ENCODE results near the gene ACSL1.
"Not testable (repeated sequence)": the region's sequence is repeated elsewhere in the genome, so short reads cannot be mapped to it uniquely, and the experiment has no call there.

Gene ACSL1

GRCh38 chr4:184763150-184763780 is 62.5 kb downstream of the ACSL1 start:
- in situ Hi-C loops (cut with MboI; ENCODE audit: low sequenced_read_pairs): loop anchor here (25.0 kb wide), 1 partner anchor 349 kb away; no protein-coding TSS in a partner anchor

DNA sequence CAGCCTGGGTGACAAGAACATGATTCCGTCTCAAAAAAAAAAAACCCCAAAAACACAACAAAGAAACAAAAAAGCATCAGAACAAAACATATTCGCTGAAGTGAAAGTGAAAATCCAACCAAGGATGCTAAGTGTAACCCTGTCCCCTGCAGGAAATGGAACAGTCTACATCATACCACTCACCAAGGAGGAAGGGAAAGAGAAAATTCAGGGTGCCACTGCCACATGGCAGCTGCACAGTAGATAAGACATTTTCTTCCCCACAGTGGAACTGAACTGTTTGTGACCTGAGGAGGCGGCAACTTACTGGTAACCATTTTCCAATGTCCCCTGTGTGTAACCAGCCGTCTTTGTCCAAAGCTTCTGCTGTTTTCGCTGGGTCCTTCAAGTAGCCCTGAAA is 63.7 kb downstream of the ACSL1 start:
- in situ Hi-C loops (cut with MboI; ENCODE audit: low sequenced_read_pairs): loop anchor here (25.0 kb wide), 1 partner anchor 350 kb away; no protein-coding TSS in a partner anchor

GRCh38 chr4:184760681-184761080 is 65.1 kb downstream of the ACSL1 start:
- in situ Hi-C loops (cut with MboI; ENCODE audit: low sequenced_read_pairs): loop anchor here (25.0 kb wide), 1 partner anchor 352 kb away; no protein-coding TSS in a partner anchor

- in situ Hi-C loops (cut with MboI; ENCODE audit: low sequenced_read_pairs): loop anchor here (25.0 kb wide), 1 partner anchor 354 kb away; no protein-coding TSS in a partner anchor
Observed at GRCh38 chr4:184757810-184758209, 68.0 kb downstream of the ACSL1 start.

DNA sequence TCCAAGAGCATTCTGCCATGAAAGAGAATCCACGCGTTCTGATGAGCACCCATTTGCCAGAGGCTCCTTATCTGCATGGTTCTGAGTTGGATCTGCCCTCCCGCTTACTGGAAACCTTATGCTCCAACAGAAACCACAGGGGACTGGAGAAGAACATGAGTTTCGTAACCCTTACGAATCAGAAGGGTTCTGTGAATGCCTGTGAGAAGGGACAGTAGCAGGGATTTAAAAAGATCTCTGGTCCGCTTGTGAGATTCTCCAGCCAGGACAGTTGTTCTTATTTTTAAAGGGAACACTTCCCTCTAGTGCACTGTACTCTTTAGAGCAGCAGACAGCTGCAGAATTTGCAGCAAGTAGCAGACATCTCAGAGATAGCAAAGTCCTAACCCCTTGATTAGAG is 69.4 kb downstream of the ACSL1 start:
- in situ Hi-C loops (cut with MboI; ENCODE audit: low sequenced_read_pairs): loop anchor here (25.0 kb wide), 1 partner anchor 356 kb away; no protein-coding TSS in a partner anchor

- in situ Hi-C loops (cut with MboI; ENCODE audit: low sequenced_read_pairs): loop anchor here (25.0 kb wide), 1 partner anchor 357 kb away; no protein-coding TSS in a partner anchor
Observed at GRCh38 chr4:184755278-184755677, 70.5 kb downstream of the ACSL1 start.

DNA sequence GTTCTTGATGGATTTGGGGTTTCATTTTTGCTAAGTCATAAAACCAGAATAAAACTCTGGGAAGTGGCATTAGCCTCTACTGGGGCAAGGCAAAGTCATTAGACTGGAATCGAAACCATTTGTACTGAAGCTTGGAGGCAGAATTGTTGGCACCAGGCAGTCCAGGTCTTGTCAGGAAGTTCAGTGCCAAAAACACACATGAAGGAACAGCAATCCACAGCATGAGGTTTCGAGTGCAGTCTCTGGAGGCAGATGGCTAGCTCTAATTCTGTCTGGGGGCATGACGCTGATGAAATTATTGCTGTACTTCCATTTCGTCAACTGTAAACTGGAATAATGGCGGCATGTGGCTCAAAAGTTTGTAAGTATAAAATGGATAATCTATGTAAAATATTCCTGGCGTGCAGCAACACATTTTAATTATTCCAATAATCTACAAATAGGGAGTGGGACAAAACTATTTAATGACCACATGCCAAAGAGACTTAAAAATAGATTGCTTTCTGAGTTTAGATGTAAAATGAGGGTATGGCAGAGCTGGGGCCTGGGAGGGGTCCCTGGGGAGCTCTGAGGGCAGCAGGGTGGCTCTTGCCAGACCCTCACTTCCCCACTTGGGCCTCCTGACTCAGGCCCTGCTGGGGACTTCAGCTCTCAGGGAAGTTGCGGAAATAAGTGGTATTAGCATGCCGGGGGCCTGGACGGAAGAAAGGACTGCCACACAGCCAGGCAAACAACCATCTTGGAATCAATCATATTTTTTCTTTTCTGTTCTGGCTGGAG is 73.1 kb downstream of the ACSL1 start:
- in situ Hi-C loops (cut with MboI; ENCODE audit: low sequenced_read_pairs): loop anchor here (25.0 kb wide), 1 partner anchor 360 kb away; no protein-coding TSS in a partner anchor

DNA sequence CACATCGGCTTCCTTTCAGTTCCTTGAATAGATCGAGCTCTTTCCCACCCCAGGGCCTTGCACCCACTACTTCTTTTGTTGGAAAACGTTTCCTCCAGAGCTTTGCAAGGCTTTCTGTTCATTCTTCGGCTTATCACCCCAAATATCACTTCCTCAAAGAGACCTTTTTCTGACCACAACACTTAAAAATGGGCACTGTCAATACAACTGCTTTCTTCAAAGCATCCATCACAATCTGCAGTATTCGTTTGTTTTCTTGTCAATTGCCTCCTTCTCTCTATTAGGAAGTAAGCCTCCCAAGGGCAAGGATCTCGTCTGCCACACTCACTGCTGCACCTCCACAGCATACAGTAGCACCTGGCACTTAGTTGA is 74.2 kb downstream of the ACSL1 start:
- in situ Hi-C loops (cut with MboI; ENCODE audit: low sequenced_read_pairs): loop anchor here (25.0 kb wide), 1 partner anchor 361 kb away; no protein-coding TSS in a partner anchor

GRCh38 chr4:184750926-184751584 is 74.7 kb downstream of the ACSL1 start:
- in situ Hi-C loops (cut with MboI; ENCODE audit: low sequenced_read_pairs): loop anchor here (25.0 kb wide), 1 partner anchor 361 kb away; no protein-coding TSS in a partner anchor

- in situ Hi-C loops (cut with MboI; ENCODE audit: low sequenced_read_pairs): no loop called here
Observed at GRCh38 chr4:184748251-184748652, 77.5 kb downstream of the ACSL1 start.

DNA sequence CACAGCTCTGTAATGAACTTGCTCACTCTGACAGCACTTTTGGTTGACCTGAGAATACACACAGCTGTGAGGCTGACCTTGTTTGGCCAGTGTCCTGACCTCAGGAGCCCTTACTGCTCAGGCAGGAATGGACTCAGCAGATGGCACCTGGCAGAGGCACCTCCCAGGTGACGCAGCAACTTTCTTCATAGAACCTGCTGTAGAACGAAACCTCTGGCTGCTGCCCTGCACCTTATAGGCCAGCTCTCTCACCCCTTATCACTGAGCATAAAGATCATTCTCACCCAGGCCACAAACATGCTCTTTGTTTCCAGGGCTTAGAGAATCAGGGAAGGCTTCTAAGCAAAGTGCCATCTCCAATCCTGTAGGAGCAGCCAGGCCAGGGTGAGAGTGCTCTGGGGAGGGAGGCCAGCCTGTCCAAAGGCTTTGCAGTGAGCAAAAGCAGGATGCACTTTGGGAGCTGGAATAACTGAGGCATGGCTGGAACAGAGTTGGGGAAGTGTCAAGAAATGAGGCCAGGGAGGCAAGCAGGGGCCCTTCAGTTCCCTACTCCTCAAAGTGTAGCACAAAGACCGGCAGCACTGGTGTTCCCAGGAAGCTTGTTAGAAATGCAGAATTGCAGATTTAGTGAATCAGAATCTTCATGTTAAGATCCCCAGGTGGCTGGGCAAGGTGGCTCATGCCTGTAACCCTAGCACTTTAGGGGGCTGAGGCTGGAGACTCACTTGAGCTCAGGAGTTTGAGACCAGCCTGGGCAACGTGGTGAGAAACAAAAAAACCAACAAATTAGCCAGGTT is 78.5 kb downstream of the ACSL1 start:
- in situ Hi-C loops (cut with MboI; ENCODE audit: low sequenced_read_pairs): no loop called here

DNA sequence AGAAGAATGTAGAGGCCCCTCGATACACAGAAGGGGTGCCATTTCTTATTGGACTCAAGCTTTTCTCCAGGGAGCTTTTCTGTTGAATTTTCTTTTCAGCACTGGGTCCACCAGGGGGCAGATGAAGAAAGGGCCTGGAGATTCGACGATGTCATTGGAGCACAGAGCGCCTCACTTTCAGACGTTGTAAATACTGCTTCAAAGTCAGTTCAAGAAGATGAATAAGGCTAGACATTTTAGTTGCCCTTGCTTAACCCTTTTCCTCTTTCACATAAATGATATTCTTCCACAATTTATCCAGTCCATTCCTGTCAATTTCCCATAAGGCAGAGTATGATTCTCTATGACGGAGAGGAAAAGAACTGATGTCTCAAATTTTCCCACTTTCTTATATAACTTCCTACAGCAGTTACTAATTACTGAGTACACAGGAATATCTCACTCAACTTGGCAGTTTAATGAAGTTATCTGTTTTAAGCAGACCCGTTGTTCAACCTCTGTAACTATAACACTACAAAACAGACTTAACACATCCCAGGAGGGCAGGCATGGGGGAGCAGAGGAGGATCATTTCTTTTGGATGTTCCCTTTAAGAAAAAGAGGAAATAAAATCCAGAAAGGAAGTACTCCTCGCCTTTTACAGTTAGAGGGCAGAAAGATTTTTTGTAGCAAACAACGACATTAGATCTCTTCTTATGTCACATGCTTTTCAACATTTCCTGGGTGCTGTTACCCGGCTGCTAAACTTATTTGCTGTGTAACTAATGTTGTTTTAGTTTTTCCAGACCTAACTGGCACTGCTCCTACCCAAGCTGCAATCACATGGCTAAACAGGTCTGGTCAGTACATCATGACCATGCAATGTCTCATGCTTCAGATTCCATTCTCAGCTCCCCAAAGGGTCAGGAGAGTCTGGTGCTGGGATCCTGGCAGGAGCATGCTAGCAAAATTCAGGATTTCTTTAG is 79.7 kb downstream of the ACSL1 start:
- in situ Hi-C loops (cut with MboI; ENCODE audit: low sequenced_read_pairs): no loop called here

DNA sequence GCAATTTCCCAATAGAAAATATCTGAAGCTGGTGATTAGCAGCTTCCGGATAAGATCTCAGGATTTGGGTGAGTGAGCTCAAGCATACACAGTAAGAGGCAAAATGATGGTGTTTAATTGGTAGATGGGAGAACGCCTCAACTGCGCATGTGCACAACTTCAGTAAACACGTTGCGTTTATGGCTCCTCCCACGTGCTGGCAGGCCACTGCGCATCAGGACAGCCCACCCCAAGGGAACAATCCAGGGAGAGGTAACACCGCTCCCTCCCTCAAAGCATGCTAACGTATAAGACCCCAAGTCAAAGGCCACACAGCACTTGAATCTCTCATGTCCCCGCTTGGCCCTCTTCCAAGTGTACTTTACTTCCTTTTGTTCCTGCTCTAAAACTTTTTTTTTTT is 81.5 kb downstream of the ACSL1 start:
- in situ Hi-C loops (cut with MboI; ENCODE audit: low sequenced_read_pairs): no loop called here

GRCh38 chr4:184743650-184744049 is 82.1 kb downstream of the ACSL1 start:
- in situ Hi-C loops (cut with MboI; ENCODE audit: low sequenced_read_pairs): no loop called here

DNA sequence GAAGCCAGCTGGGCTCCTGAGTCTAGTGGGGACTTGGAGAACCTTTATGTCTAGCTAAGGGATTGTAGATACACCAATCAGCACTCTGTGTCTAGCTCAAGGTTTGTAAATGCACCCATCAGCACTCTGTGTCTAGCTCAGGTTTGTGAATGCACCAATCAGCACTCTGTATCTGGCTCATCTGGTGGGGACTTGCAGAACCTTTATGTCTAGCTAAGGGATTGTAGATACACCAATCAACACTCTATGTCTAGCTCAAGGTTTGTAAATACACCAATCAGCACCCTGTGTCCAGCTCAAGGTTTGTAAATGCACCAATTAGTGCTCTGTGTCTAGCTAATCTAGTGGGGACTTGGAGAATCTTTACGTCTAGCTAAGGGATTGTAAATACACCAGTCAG is 84.1 kb downstream of the ACSL1 start:
- in situ Hi-C loops (cut with MboI; ENCODE audit: low sequenced_read_pairs): not testable (repeated sequence)

- in situ Hi-C loops (cut with MboI; ENCODE audit: low sequenced_read_pairs): no loop called here
Observed at GRCh38 chr4:184740980-184741391, 84.8 kb downstream of the ACSL1 start.

- in situ Hi-C loops (cut with MboI; ENCODE audit: low sequenced_read_pairs): not testable (repeated sequence)
Observed at GRCh38 chr4:184739575-184739974, 86.2 kb downstream of the ACSL1 start.

DNA sequence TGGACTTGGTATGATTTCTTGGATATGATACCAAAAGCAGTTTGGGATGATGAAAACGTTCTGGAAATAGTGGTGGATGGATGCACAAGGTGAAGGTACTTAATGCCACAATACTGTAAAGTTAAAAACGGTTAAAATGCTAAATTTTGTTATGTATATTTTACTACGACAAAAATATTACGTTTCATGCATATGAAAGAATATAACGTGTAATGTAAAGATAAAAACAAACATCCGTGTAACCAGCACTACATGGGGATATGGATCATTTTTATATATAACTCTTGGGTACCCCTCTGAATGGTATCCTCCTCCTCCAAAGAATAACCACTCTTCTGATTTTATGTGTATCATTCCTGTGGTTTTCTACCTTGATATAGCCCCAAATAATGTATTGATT is 91.0 kb downstream of the ACSL1 start:
- in situ Hi-C loops (cut with MboI; ENCODE audit: low sequenced_read_pairs): no loop called here

Data from HL-60/S4 treated with phorbol 12-myristate 13-acetate at 8.2 ng/mL for 4 days and 3 days (cell line).